Mesodermal cell (in vitro differentiated cells): ENCODE data around the gene DUSP1.

Experiments used
- H3K27ac ChIP-seq: 2 replicates; pipeline ENCODE4 v1.7.0; 2013; ENCODE audit warnings: mild to moderate bottlenecking, low read depth, low read length, moderate library complexity; ENCODE audit not compliant: severe bottlenecking
- H3K36me3 ChIP-seq: 2 replicates; pipeline ENCODE4 v1.7.1; 2013; ENCODE audit warnings: mild to moderate bottlenecking, low read length, moderate library complexity; ENCODE audit not compliant: control insufficient read depth, insufficient read depth
- H3K4me1 ChIP-seq: one replicate; pipeline ENCODE4 v1.7.1; 2013; ENCODE audit warnings: mild to moderate bottlenecking, low read length; ENCODE audit not compliant: insufficient read depth, control insufficient read depth, poor library complexity, severe bottlenecking
- H3K4me3 ChIP-seq: 2 replicates; pipeline ENCODE4 v1.7.0; 2013; ENCODE audit warnings: low read length, control low read depth, mild to moderate bottlenecking; ENCODE audit not compliant: insufficient read depth, poor library complexity, severe bottlenecking; ENCODE audit errors: extremely low read depth
- H3K9me3 ChIP-seq: 2 replicates; pipeline ENCODE4 v1.7.1; 2013; ENCODE audit warnings: mild to moderate bottlenecking, low read length, moderate library complexity; ENCODE audit not compliant: control insufficient read depth
- WGBS, 2 experiments: methylation state at CpG; one replicate each; pipeline ENCODE4 v1.1.5; 2013; ENCODE audit warnings: missing lambda C conversion rate in 2 of 2; ENCODE audit not compliant: insufficient coverage in 2 of 2; 5-methylcytosine and 5-hydroxymethylcytosine counted together

The DUSP1 gene

GRCh38 chr5:172775326-172776234 is 4.6 kb upstream of the DUSP1 start:
- Histone ChIP-seq H3K9me3 (no peaks in the 10 kb centered on the region), H3K4me1 (peaks cover 19% of the 10 kb centered on the region), H3K4me3 (no peak overlapping the region), H3K36me3 (no peaks in the 10 kb centered on the region), H3K27ac (no peak overlapping the region)
- WGBS, 2 experiments, result 87 to 91% methylated on average over 7 to 9 of the region's 11 CpGs

- peaks cover 1% of the 10 kb centered on the region for H3K36me3 ChIP-seq
- no peak overlapping the region for H3K4me3 ChIP-seq
- H3K4me1 ChIP-seq, result peaks cover 19% of the 10 kb centered on the region
- no peaks in the 10 kb centered on the region for H3K9me3 ChIP-seq
- 93 to 97% methylated on average over 3 of the region's 7 CpGs for WGBS, 2 experiments
- no peak overlapping the region for H3K27ac ChIP-seq
Observed at GRCh38 chr5:172774561-172775315, 3.7 kb upstream of the DUSP1 start.

- no peak overlapping the region for H3K27ac ChIP-seq
- H3K4me3 ChIP-seq, result no peak overlapping the region
- peaks cover 19% of the 10 kb centered on the region for H3K4me1 ChIP-seq
- 82 to 90% methylated on average over 8 to 10 of the region's 11 CpGs for WGBS, 2 experiments
- H3K36me3 ChIP-seq, result peaks cover 11% of the 10 kb centered on the region
- H3K9me3 ChIP-seq, result no peaks in the 10 kb centered on the region
Observed at GRCh38 chr5:172773481-172774469, 2.8 kb upstream of the DUSP1 start.

- Histone ChIP-seq H3K4me3 (peak overlapping the region; percentile 96), H3K4me1 (peaks cover 28% of the 10 kb centered on the region), H3K9me3 (no peaks in the 10 kb centered on the region), H3K27ac (peak overlapping the region; percentile 92), H3K36me3 (peaks cover 25% of the 10 kb centered on the region)
- WGBS, 2 experiments, result 5 to 6% methylated on average over 30 to 35 of the region's 50 CpGs
Observed at GRCh38 chr5:172772112-172772906, 1.3 kb upstream of the DUSP1 start.

GRCh38 chr5:172771439-172772111 is 580 bp upstream of the DUSP1 start:
- Histone ChIP-seq H3K4me3 (peak overlapping the region; percentile 96), H3K4me1 (peaks cover 28% of the 10 kb centered on the region), H3K9me3 (no peaks in the 10 kb centered on the region), H3K27ac (peak overlapping the region; percentile 92), H3K36me3 (peaks cover 27% of the 10 kb centered on the region)
- 1 to 2% methylated on average over 33 of the region's 40 CpGs for WGBS, 2 experiments

GRCh38 chr5:172770374-172770674 is 671 bp downstream of the DUSP1 start:
- Histone ChIP-seq H3K36me3 (peaks cover 27% of the 10 kb centered on the region), H3K9me3 (no peaks in the 10 kb centered on the region), H3K4me1 (peaks cover 33% of the 10 kb centered on the region), H3K27ac (peak overlapping the region; percentile 92), H3K4me3 (peak overlapping the region; percentile 96)
- 0% methylated on average over 29 of the region's 29 CpGs for WGBS, 2 experiments

GRCh38 chr5:172769616-172770373 is 1.2 kb downstream of the DUSP1 start:
- H3K4me1 ChIP-seq, result peaks cover 33% of the 10 kb centered on the region
- peaks cover 27% of the 10 kb centered on the region for H3K36me3 ChIP-seq
- 35 to 43% methylated on average over 9 to 19 of the region's 21 CpGs for WGBS, 2 experiments
- H3K27ac ChIP-seq, result peak overlapping the region; percentile 92
- H3K4me3 ChIP-seq, result peak overlapping the region; percentile 96
- H3K9me3 ChIP-seq, result no peaks in the 10 kb centered on the region

GRCh38 chr5:172769342-172769615 is 1.7 kb downstream of the DUSP1 start:
- peaks cover 33% of the 10 kb centered on the region for H3K4me1 ChIP-seq

More at GRCh38 chr5:172769342-172769615, 1.7 kb downstream of the DUSP1 start:
- Histone ChIP-seq H3K9me3 (no peaks in the 10 kb centered on the region), H3K36me3 (peaks cover 27% of the 10 kb centered on the region), H3K4me3 (peak overlapping the region; percentile 96), H3K27ac (no peak overlapping the region)
- 71 to 94% methylated on average over 1 to 2 of the region's 2 CpGs for WGBS, 2 experiments
